Stimulated activated CD4-positive, alpha-beta T cell treated with anti-CD3 and anti-CD28 coated beads, Interleukin-2, amount 100 ng/mL, for 24 hours (primary cell): ENCODE measurements around the gene MESP2.

Experiments
- DNase-seq, 2 donors: peaks; one replicate each; pipeline ENCODE4 v3.0.0-alpha.2; 2020

The MESP2 gene, protein sequence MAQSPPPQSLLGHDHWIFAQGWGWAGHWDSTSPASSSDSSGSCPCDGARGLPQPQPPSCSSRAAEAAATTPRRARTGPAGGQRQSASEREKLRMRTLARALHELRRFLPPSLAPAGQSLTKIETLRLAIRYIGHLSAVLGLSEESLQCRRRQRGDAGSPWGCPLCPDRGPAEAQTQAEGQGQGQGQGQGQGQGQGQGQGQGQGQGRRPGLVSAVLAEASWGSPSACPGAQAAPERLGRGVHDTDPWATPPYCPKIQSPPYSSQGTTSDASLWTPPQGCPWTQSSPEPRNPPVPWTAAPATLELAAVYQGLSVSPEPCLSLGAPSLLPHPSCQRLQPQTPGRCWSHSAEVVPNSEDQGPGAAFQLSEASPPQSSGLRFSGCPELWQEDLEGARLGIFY

DNA sequence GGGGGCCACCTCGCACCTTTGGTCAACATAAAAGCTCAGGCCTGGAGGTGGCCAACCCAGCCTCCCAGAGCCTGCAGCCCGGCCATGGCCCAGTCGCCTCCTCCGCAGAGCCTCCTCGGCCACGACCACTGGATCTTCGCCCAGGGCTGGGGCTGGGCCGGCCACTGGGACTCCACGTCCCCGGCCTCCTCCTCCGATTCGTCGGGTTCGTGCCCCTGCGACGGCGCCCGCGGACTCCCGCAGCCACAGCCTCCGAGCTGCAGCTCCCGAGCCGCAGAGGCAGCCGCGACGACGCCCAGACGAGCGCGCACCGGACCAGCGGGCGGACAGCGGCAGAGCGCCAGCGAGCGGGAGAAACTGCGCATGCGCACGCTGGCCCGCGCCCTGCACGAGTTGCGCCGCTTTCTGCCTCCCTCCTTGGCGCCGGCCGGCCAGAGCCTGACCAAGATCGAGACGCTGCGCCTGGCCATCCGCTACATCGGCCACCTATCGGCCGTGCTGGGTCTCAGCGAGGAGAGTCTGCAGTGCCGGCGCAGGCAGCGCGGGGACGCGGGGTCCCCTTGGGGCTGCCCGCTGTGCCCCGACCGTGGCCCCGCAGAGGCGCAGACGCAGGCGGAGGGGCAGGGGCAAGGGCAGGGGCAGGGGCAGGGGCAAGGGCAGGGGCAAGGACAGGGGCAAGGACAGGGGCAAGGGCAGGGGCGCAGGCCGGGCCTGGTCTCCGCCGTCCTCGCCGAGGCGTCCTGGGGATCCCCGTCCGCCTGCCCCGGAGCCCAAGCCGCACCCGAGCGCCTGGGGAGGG, at the start of gene MESP2:
MESP2 (plus strand) TSS at position 59 of the 799 bp plus-strand sequence; CDS start at position 85, 26 bp downstream.
- DNase-seq, result peak; percentile 56 to 69

DNA sequence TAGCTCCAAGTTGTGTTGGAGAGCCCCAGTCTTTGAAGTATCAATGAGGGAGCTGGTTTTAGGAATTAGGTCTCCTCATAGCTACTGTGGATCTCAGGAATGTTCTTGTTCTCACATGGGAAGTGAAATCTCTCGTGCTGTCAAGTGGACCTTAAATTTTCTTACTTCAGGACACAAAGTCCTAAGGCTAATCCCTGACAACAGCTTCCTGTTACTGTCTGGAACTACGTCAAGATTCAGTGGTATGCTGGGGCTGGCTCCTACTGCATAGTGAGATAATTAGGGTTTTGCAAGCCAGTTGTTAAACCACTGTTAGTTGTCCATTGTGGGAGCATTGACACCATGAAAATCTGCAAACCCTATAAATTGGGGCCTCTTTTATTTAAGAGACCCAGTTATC, 47.9 kb upstream of the MESP2 start:
- DNase-seq, result no peak

DNA sequence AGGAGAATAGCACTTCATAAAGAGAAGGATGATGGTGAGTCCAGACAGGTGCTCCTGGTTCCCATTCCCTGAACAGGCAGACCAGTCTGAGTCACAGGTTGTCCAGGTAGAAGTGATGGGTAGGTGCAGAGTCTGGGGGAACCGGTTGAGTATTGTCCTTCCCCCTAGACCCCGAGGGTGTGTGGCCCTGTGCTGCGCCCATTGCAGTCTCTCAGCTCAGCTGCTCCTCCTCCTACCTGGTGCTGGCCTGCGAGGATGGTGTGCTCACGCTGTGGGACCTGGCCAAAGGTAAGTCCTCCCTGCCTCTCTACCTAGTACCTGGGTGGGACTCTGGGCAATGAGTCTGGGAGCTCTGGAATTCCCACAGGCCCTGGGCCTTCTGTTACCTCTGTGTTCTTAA, 44.9 kb upstream of the MESP2 start:
- DNase-seq, result no peak

DNA sequence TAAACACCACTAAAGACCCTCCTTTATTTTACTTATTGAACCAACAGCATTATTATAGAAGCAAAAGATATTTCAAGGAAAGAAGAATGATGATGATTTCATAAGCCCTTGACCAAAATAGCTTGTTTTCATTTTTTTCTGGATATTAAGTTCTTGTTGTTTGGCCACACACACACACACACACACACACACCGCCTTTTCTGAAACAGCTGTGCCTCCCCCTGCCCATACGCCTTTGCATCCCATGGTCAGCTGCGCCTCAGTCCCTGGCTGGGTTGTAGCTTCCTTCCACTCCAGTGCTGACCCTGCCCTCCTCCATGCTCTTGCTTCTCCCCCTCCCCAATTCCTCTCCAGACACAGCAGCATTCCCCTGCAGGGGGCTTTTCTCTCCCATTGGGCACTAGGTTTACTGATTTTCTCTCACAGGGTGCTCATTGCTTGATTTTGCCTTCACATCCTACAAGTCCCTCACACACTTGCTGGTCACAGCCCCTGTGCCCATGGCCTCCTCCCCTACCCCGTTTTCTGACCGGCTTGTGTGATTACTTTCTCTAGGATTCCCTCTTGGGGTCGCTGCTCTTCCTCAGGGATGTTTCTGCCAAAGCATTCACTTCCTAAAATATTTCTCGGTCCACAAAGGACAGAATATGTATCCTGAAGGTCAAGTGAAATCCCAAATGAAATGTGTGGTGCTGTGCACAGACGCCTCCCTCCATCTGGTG, 43.5 kb upstream of the MESP2 start:
- DNase-seq, result no peak

DNA sequence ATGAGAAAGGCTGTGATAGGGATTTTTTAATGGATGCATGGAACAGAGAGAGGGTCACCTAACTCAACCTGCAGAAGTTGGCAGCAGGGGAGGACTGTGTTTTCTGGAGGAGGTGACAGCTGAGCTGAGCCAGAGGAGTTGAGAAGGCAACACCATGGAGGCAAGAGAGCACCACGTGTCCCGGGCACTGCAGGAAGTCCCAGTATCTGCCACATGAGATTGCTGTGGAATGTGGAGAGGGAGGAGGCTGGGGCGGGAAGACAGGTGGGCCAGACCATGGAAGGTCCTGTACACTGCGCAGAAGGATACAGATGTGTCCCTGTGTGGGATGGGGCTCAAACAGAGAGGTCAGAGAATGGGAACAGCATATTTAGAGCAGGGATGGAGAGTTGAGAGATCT, 40.4 kb upstream of the MESP2 start:
- no peak for DNase-seq

DNA sequence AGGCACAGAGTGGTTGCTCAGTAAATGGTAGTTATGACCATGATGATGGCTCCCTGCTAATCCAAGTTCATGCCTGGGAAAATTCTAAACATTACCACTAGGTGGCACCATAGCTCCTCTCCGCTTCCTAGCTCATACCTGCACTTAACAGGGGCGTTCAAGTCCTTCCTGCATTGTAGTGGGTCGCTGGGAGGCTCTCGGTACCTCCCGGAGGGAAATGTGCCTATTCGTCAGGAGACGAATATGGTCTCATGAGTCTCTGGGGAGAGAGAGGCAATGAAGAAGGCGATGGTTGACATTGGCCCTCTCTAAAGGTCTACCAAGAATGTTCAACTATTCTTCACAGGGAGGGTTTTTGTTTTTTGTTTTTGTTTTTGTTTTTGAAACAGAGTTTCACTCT, 36.0 kb upstream of the MESP2 start:
- peak; percentile 33 to 65 for DNase-seq

DNA sequence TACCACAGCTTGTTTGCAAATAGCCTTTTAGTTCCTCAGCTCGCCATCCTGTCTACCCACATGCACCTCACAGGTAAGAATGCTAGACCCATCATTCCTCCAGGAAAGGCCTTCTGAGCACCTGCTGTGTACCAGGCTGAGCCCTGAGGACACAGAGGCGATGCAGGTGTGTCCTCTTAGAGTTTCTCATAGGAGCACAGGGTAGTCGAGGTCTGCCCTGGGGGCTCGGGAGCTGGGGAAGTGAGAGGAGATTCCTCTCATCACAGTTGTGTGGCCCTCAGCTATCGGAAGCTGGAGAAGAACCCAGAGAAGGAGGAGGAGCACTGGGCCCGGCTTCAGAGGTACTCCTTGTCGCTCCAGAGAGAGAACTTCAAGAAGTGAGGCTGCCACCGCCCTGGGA, 33.1 kb upstream of the MESP2 start:
- no peak for DNase-seq

DNA sequence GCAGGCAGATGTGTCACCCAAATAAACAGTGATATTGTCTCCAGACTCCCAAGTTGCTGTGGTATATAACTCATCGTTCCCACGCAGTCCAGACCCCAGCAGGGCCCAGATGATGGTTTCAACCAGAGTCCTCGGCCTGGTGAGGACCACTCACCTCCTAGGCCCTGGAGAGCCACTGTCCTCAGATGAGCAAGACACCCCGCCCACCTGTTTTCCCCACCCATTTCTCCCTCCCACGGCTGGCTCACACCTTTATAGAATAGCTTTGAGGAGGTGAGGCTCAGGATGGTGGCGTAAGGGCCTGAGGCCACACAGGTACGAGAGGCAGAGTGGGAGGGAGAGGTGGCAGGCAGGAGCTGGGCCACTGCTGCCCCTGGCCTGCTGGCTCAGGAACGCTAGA, 32.5 kb upstream of the MESP2 start:
- no peak for DNase-seq

DNA sequence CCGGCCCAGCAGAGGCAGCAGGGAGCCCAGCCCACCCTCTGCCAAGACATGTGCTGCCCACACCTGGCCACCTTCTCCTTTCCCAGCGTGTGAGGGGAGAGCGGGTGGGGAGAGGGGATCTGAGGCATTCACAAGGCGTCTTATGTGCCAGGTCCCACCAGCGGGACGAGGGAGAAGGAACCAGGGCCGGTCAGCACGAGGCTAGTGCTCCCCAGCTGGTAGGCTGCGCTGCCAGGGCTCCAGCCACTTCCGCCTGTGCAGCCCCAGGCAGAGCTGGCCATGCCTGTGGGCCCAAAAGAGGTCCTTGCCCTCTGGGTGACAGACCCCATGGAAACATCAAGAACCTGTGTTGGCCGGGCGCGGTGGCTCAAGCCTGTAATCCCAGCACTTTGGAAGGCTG, 31.0 kb upstream of the MESP2 start:
- DNase-seq, result no peak

DNA sequence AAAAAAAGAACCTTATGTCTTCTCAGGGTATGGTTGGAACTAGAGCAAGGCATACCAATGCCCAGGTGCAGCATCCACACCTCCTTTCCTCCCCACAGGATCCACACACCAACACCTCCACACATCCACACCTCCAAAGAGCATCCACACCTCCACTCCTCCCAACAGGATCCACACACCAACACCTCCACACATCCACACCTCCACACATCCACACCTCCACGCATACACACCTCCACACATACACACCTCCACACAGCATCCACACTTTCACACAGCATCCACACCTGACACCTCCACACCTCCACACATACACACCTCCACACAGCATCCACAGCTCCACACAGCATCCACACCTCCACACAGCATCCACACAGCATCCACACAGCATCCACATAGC, 30.4 kb upstream of the MESP2 start:
- DNase-seq, result no peak

DNA sequence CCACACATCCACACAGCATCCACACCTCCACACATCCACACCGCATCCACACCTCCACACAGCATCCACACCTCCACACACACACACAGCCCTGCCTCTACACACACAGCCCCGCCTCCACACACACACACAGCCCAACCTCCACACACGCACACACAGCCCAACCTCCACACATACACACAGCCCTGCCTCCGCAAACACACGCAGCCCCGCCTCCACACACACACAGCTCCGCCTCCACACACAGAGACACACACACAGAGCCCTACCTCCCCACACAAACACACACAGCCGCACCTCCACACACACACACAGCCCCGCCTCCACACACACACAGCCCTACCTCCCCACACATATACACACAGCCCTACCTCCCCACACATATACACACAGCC, 29.7 kb upstream of the MESP2 start:
- no peak for DNase-seq

DNA sequence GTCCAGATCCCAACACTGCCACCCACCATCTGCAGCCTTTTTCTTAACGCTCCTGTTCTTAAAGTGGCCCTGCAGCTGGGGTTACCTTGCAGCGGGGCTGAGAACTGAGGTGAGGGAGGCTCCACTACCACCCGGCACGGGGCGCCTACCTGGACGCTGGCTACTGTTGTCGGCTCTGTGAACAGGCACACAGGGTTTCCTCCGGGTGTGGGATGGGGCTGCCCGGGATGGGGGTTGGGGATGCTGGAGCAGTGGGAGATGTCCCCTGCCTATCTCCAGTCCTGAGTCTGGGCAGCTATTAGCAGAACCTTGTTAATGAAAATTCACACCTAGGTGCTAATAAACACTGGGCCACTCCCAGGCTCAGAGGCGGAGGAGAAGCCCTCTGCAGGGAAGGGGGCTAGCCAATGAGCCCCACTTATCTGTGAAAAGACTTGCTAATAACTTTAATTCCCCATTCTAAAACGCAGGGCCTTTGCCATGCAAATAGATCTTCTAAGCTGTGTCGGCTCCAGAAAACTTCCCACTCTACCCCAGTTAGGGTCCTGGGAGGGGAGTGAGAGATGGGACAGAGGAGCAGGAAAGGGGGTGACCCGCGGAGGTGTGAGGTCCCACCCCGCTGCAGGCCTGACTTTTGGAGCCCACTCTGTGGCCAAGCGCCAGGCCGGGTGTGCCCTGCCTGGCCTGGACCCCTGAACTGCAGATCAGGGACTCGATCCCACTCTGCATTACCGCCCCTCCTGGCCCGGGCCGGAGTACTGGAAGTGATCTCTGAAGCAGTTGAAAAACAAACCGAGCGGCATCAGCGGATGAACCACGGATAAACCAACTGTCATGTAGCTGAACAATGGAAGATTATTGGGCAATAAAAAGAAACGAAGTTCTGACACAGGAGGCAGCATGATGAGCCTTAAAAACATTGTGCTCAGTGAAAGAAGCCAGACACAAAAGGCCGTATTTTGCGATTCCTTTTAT, 28.1 kb upstream of the MESP2 start:
- DNase-seq, result no peak

DNA sequence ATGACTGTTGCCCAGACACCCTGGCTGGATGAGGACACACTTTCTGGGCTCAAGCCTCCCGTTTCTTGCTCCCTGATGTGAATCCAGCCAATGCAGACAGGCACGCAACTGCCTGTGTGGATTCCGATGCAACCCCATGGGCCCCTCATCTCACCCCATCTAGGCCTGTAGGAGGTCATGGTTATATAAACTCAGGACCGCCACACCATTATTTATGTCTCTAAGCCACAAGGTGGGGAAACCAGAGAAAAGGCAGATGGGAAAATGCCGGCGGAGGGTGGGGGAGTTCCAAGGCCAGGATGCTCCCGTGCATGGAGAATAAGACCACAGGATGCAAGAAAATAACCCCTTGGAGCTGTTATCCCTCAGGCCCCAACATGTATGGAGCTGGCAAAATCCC, 27.1 kb upstream of the MESP2 start:
- DNase-seq, result no peak

DNA sequence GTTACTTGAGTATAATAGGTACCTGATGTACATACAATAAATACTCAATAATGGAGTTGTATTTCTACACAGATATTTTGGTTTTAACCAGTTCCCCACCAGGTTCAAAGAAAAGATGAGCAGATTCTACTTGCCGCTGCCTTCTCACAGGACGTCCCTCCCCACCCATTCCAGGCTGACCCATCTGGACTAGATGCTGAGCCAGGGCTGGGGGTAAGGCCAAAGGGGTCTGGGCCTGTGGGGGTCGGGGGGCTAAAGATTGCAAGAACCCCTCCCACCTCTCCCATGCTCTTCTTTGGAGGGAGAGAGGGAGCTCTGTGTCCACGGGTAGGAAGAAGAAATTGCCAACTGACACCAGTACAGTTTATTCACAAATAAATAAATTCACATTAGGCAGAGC, 26.6 kb upstream of the MESP2 start:
- no peak for DNase-seq

DNA sequence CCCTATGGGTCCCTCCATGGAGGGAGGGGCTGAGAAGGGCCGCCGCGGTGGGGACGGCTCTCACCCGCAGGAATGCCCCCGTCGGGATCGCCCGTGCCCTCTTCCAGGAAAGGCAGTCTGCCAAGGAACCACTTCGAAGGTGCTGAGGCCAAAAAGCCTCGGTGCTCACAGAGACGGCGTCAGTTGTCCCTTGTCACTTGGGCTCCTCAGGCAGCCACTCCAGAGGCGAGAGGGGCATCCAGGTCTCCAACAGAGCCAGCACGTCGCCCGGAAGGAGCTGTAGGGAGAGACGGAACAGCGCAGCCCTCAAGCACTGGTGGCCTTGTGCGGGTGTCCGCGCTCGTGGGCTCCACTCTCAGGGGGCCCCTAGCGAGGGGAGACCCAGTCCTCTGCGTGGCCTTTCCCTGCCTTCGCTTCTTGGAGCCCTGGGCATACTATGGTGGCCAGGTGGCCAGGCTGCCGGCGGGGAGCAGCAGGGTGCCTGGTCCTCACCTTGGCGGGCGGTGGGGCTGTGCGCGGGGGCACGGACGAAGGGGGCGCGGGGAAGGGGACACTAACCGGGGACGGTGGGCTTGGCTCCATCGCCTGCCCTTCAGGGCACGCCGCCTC, 26.1 kb upstream of the MESP2 start:
- DNase-seq, result peak in 1 of 2 donors; percentile 17

DNA sequence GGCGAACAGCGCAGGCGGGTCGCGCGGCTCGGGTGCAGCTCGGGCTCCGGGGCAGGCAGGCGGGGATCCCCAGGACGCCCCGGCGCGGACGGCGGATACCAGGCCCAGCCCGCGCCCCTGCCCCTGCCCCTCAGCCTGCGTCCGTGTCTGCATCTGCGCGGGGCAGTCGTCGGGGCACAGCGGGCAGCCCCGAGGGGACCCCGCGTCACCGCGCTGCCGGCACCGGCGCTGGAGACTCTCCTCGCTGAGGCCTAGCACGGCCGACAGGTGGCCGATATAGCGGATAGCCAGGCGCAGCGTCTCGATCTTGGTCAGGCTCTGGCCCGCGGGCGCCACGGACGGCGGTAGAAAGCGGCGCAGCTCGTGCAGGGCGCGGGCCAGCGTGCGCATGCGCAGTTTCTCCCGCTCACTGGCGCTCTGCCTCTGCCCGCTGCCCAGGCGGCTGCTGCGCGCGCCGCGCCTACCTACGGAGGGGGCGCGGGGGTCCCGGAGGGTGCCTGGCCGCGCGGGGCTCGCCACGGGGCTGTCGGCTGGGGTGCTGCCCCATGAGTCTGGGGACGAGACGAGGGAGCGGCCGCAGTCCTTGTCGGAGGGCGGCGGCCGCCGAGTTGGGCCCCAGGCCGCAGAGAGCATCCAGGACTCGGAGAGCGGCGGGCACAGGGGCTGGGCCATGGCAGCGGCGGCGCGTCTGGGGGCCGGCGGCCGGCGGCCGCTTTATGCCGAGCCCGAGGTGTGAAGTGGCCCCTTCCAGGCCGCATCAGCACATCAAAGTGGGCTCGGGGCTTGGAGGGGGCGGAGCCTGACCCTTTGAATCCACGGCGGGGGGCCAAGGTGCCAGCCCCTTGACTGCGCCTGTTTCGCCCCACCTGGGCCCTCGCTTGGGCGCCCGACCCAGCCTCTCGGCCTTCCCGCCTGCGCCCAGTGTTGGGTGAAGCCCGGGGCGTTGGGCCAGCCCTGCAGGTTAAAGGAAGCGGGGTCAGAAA, 25.3 kb upstream of the MESP2 start, which contains the start of gene MESP1:
MESP1 (minus strand) TSS at position 690 of the 983 bp plus-strand sequence; CDS start at position 672, 18 bp downstream.
- peak; percentile 84 to 89 for DNase-seq

DNA sequence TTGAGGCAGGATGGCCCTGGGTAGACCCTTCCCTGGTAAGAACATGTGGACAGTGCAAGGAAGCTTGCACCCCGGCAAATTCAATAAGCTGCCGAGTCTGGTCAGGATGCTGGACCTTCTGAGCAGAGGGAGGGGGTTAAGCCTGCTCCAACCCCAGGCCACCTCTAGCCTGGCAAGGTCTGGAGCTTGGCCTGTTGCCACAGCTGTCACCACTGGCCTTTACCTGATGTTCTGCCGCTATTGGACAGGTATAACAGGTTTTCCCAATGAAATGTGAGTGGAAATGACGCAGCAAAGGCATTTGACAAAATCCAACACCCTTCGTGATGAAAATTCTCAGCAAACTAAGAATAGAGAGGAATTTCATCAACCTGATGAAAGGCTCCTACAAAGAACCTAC, 24.4 kb upstream of the MESP2 start:
- no peak for DNase-seq

DNA sequence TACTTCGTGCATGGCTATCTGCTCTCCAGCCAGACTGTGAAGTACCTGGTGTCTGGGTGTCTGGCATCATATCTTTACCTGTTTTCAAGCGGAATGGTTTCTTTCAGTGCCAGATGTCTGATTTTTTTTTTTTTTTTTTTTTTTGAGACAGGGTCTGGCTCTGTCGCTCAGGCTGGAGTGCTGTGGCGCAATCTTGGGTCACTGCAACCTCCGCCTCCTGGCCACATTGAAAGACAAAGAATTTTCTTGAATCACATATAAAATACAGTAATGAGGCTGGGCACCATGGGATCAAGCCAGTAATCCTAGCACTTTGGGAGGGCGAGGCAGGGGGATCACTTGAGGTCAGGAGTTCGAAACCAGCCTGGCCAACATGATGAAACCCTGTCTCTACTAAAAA, 22.3 kb upstream of the MESP2 start:
- DNase-seq, result no peak

DNA sequence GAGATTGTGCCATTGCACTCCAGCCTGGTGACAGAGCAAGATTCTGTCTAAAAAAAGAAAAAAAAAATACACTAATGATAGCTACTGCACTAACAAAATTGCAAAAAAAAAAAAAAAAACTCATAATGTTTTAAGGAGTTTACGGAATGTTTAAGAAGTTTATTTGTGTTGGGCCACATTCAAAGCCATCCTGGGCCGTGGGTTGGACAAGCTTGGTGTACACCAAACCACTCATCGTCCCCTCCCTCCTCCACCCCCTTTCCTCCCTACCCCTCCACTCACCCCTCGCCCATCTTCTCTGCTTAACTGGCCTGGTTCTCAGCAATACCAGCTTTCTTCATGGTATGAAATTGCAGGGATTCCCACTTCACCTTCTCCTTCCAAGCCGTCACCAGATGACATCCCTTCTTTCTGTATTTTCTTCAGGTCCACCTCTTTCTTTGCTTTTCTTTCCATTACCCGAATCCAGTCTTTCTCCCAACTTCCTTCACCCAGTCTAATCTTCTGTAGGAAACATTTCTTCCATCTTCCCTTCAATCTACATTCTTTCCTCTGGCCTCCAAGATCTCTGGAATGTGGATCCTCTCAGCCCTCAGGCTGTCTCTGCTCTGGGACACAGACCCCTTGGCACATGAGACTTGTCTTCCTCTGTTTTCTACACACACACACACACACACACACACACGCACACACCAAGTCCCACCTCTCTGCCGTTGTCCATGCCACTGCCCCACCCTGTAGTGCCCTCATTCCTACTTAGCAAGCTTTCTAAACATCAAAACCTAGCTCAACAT, 21.6 kb upstream of the MESP2 start:
- DNase-seq, result no peak

DNA sequence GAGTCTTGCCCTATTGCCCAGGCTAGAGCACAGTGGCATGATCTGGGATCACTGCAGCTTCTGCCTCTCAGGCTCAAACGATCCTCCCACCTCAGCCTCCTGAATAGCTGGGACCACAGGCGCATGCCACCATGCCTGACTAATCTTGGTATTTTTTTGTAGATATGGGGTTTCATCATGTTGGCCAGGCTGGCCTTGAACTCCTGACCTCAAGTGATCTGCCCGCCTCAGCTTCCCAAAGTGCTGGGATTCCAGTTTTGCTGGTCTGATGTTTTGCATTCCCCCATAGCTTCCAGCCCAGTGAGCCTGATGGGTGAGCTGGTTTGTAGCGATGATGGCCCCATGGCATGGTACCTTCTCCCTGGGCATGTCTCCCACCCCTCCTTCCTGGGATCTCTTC, 20.4 kb upstream of the MESP2 start:
- DNase-seq, result no peak
